ENCODE measurements around the gene ZBTB7C.

ZBTB7C gene

GRCh38 chr18:48019557-48020325 is 389.4 kb downstream of the ZBTB7C start:
- H3K36me3 ChIP-seq, result no peaks in the 10 kb centered on the region
- no peak for TF ChIP-seq Cebpa-rat (IDR thresholded peaks at IDR 0.05)
- peaks cover 12% of the 10 kb centered on the region for H3K9me3 ChIP-seq
- H3K27ac ChIP-seq, result no peak overlapping the region
- H3K4me2 ChIP-seq, result no peak overlapping the region
- 0 out of 2 replicates have a peak, but pooled peaks cover 6% of the 10 kb centered on the region for H3K4me1 ChIP-seq
- no peaks in the 10 kb centered on the region for H4K20me1 ChIP-seq
- H3K27me3 ChIP-seq, result no peaks in the 10 kb centered on the region
- no peak overlapping the region for H3K4me3 ChIP-seq
- H3K9ac ChIP-seq, result no peak overlapping the region

GRCh38 chr18:48018851-48019250 is 390.3 kb downstream of the ZBTB7C start:
- H3K9me3 ChIP-seq, result peaks cover 16% of the 10 kb centered on the region
- 0 out of 2 replicates have a peak, but pooled peaks cover 6% of the 10 kb centered on the region for H3K4me1 ChIP-seq
- H3K27ac ChIP-seq, result no peak overlapping the region
- H4K20me1 ChIP-seq, result no peaks in the 10 kb centered on the region
- H3K4me3 ChIP-seq, result no peak overlapping the region
- no peak for TF ChIP-seq Cebpa-rat (IDR thresholded peaks at IDR 0.05)
- no peak overlapping the region for H3K9ac ChIP-seq
- no peak overlapping the region for H3K4me2 ChIP-seq
- H3K36me3 ChIP-seq, result no peaks in the 10 kb centered on the region
- no peaks in the 10 kb centered on the region for H3K27me3 ChIP-seq

- Histone ChIP-seq H3K9ac (no peak overlapping the region), H3K36me3 (no peaks in the 10 kb centered on the region), H3K9me3 (peaks cover 16% of the 10 kb centered on the region), H3K27ac (no peak overlapping the region), H4K20me1 (no peaks in the 10 kb centered on the region), H3K27me3 (no peaks in the 10 kb centered on the region), H3K4me2 (no peak overlapping the region), H3K4me1 (peaks cover 14% of the 10 kb centered on the region), H3K4me3 (no peak overlapping the region)
- TF ChIP-seq Cebpa-rat (IDR thresholded peaks at IDR 0.05), result no peak
Observed at GRCh38 chr18:48017635-48018034, 391.5 kb downstream of the ZBTB7C start.

- Histone ChIP-seq H3K9me3 (peaks cover 31% of the 10 kb centered on the region), H3K4me3 (no peak overlapping the region), H3K9ac (no peak overlapping the region), H3K4me1 (peaks cover 29% of the 10 kb centered on the region), H3K27me3 (peaks cover 7% of the 10 kb centered on the region; the same call in 1 of the 2 replicates), H3K36me3 (no peaks in the 10 kb centered on the region), H4K20me1 (no peaks in the 10 kb centered on the region), H3K4me2 (peak overlapping the region; percentile 60), H3K27ac (no peak overlapping the region)
- TF ChIP-seq Cebpa-rat (IDR thresholded peaks at IDR 0.05), result no peak
Observed at GRCh38 chr18:48013162-48013561, 396.0 kb downstream of the ZBTB7C start.

GRCh38 chr18:48011926-48012465 is 397.2 kb downstream of the ZBTB7C start:
- Histone ChIP-seq H3K4me1 (peaks cover 37% of the 10 kb centered on the region), H4K20me1 (no peaks in the 10 kb centered on the region), H3K27me3 (peaks cover 7% of the 10 kb centered on the region; the same call in 1 of the 2 replicates), H3K9ac (no peak overlapping the region), H3K4me3 (no peak overlapping the region), H3K36me3 (no peaks in the 10 kb centered on the region), H3K27ac (no peak overlapping the region; the same call in 1 of the 2 replicates), H3K9me3 (peaks cover 31% of the 10 kb centered on the region), H3K4me2 (peak overlapping the region; percentile 71)
- no peak for TF ChIP-seq Cebpa-rat (IDR thresholded peaks at IDR 0.05)

- Histone ChIP-seq H3K4me1 (peaks cover 38% of the 10 kb centered on the region), H3K36me3 (no peaks in the 10 kb centered on the region), H3K9me3 (peaks cover 19% of the 10 kb centered on the region), H3K4me2 (no peak overlapping the region), H3K9ac (no peak overlapping the region), H3K27ac (no peak overlapping the region), H4K20me1 (no peaks in the 10 kb centered on the region), H3K27me3 (peaks cover 7% of the 10 kb centered on the region; the same call in 1 of the 2 replicates), H3K4me3 (no peak overlapping the region)
- no peak for TF ChIP-seq Cebpa-rat (IDR thresholded peaks at IDR 0.05)
Observed at GRCh38 chr18:48010264-48010663, 398.9 kb downstream of the ZBTB7C start.

GRCh38 chr18:48009116-48009745 is 400.0 kb downstream of the ZBTB7C start:
- Histone ChIP-seq H3K4me1 (peaks cover 49% of the 10 kb centered on the region), H3K27me3 (peaks cover 7% of the 10 kb centered on the region; the same call in 1 of the 2 replicates), H3K36me3 (no peaks in the 10 kb centered on the region), H3K4me3 (no peak overlapping the region), H4K20me1 (0 out of 2 replicates have a peak, but pooled peaks cover 3% of the 10 kb centered on the region), H3K9me3 (peaks cover 15% of the 10 kb centered on the region; the same call in 1 of the 2 replicates), H3K4me2 (peak overlapping the region; percentile 89; the same call in 1 of the 2 replicates), H3K9ac (no peak overlapping the region), H3K27ac (no peak overlapping the region)
- no peak for TF ChIP-seq Cebpa-rat (IDR thresholded peaks at IDR 0.05)

GRCh38 chr18:48007955-48008701 is 401.1 kb downstream of the ZBTB7C start:
- Histone ChIP-seq H3K4me3 (peak overlapping the region; percentile 63), H3K36me3 (no peaks in the 10 kb centered on the region), H3K27me3 (peaks cover 7% of the 10 kb centered on the region; the same call in 1 of the 2 replicates), H3K27ac (peak overlapping the region; percentile 64; the same call in 1 of the 2 replicates), H3K9ac (peak overlapping the region; percentile 64; the same call in 1 of the 2 replicates), H3K4me1 (peaks cover 55% of the 10 kb centered on the region), H4K20me1 (0 out of 2 replicates have a peak, but pooled peaks cover 5% of the 10 kb centered on the region), H3K9me3 (peaks cover 15% of the 10 kb centered on the region; the same call in 1 of the 2 replicates), H3K4me2 (peak overlapping the region; percentile 89)
- no peak for TF ChIP-seq Cebpa-rat (IDR thresholded peaks at IDR 0.05)

GRCh38 chr18:48007381-48007780 is 401.8 kb downstream of the ZBTB7C start:
- H3K36me3 ChIP-seq, result no peaks in the 10 kb centered on the region
- H3K4me2 ChIP-seq, result peak overlapping the region; percentile 89
- peaks cover 7% of the 10 kb centered on the region; the same call in 1 of the 2 replicates for H3K27me3 ChIP-seq
- peaks cover 15% of the 10 kb centered on the region; the same call in 1 of the 2 replicates for H3K9me3 ChIP-seq
- H3K4me1 ChIP-seq, result peaks cover 58% of the 10 kb centered on the region
- peak overlapping the region; percentile 63; the same call in 1 of the 2 replicates for H3K4me3 ChIP-seq
- H3K27ac ChIP-seq, result 0 out of 2 replicates have a peak overlapping the region, but pooled peaks have one; percentile 64
- peak overlapping the region; percentile 64; the same call in 1 of the 2 replicates for H3K9ac ChIP-seq
- 0 out of 2 replicates have a peak, but pooled peaks cover 5% of the 10 kb centered on the region for H4K20me1 ChIP-seq
- no peak for TF ChIP-seq Cebpa-rat (IDR thresholded peaks at IDR 0.05)
